K562 (cell line): Measurements from ENCODE around the gene MTG2. TPM values are rescaled to one million over a fixed set of nuclear protein-coding genes. Genes with fewer than 3 reads are reported as not detected.

Source experiments
- CCNT2 ChIP-seq: IDR thresholded peaks from 2 replicates; pipeline ENCODE4 v1.6.1; 2011; ENCODE audit warnings: borderline replicate concordance, low read depth, mild to moderate bottlenecking, moderate library complexity, mixed read lengths, low read length; ENCODE audit not compliant: insufficient read length; ENCODE audit errors: extremely low read depth
- E4F1 ChIP-seq: fragments of 250-450 bp; sonication (Bioruptor Pico); IDR thresholded peaks from 2 replicates; pipeline ENCODE4 v1.5.0; 2021; ENCODE audit warnings: mild to moderate bottlenecking, borderline replicate concordance
- HMG20B ChIP-seq: fragments of 250-450 bp; sonication (Bioruptor Pico); IDR thresholded peaks from 2 replicates; pipeline ENCODE4 v1.5.0; 2021; ENCODE audit warnings: mild to moderate bottlenecking
- MAZ ChIP-seq, 2 experiments: fragments of 450-650 bp in 1 of 2; sonication (generic) in 1 of 2; formaldehyde crosslinking; IDR thresholded peaks in 1 of 2; conservative IDR thresholded peaks in 1 of 2; 2 replicates each; pipeline versions ENCODE4 v1.4.0 to v1.5.0; 2020; ENCODE audit warnings: mild to moderate bottlenecking in 1 of 2, missing genetic modification reagents in 1 of 2
- NCOR1 ChIP-seq: fragments of 450-650 bp; IDR thresholded peaks from 2 replicates; pipeline ENCODE4 v1.6.1; 2016; ENCODE audit warnings: mild to moderate bottlenecking, moderate library complexity
- RFX1 ChIP-seq: fragments of 450-650 bp; IDR thresholded peaks from 2 replicates; pipeline ENCODE4 v1.6.1; 2016; ENCODE audit warnings: mild to moderate bottlenecking, moderate library complexity
- SMAD2 ChIP-seq: fragments of 150-350 bp; IDR thresholded peaks from 2 replicates; pipeline ENCODE4 v1.6.1; 2014; ENCODE audit warnings: low read depth, mild to moderate bottlenecking, low read length
- SRSF7 ChIP-seq: fragments of 200-400 bp; formaldehyde crosslinking; optimal IDR thresholded peaks from 2 replicates; pipeline ENCODE3; 2017; ENCODE audit warnings: mild to moderate bottlenecking, low read depth, low read length
- TEAD1 ChIP-seq, 2 experiments: fragments of 450-650 bp in 1 of 2; sonication (generic) in 1 of 2; formaldehyde crosslinking; IDR thresholded peaks; 2 replicates each; pipeline versions ENCODE4 v1.4.0 to v1.8.0; 2020 to 2022; ENCODE audit warnings: mild to moderate bottlenecking in 2 of 2, missing genetic modification reagents in 1 of 2
- USF2 ChIP-seq: sonication (generic); formaldehyde crosslinking; IDR thresholded peaks from 2 replicates; pipeline ENCODE4 v1.5.0; 2020; ENCODE audit warnings: missing genetic modification reagents
- XRCC3 ChIP-seq: fragments of 450-650 bp; IDR thresholded peaks from 2 replicates; pipeline ENCODE4 v1.6.1; 2017; ENCODE audit warnings: mild to moderate bottlenecking, moderate library complexity
- ZBTB33 ChIP-seq: sonication (generic); formaldehyde crosslinking; IDR thresholded peaks from 2 replicates; pipeline ENCODE4 v1.8.1; 2023; ENCODE audit warnings: mild to moderate bottlenecking, missing genetic modification reagents
- ZFP91 ChIP-seq: sonication (generic); formaldehyde crosslinking; IDR thresholded peaks from 2 replicates; pipeline ENCODE4 v1.8.0; 2022; ENCODE audit warnings: mild to moderate bottlenecking, missing genetic modification reagents
- ZNF609 ChIP-seq: sonication (generic); formaldehyde crosslinking; IDR thresholded peaks from 2 replicates; pipeline ENCODE4 v1.8.1; 2023; ENCODE audit warnings: missing genetic modification reagents, mild to moderate bottlenecking, borderline replicate concordance
- ZNF780A ChIP-seq: fragments of 250-450 bp; sonication (Bioruptor Pico); IDR thresholded peaks from 2 replicates; pipeline ENCODE4 v1.5.0; 2021; ENCODE audit warnings: mild to moderate bottlenecking
- polyA plus RNA-seq, 8 experiments: library from polyadenylated mRNA; depleted of rRNA in 4 of 8; stranded (reverse) in 5 of 8; unstranded in 3 of 8; fragments of >200 nt; fragmentation: Nextera tagmentation in 2 of 8; fragmentation: Illumina TruSeq in 1 of 8; extraction: Ambion mirVana in 2 of 8; extraction: Trizol in 1 of 8; gene quantifications; 2 replicates each; pipeline versions ENCODE4 v1.2.1 to v1.2.3, GENCODE V29; 2011 to 2014; ENCODE audit warnings: inconsistent platforms in 1 of 8, missing spikeins in 1 of 8
- total RNA-seq, 7 experiments: library from RNA; depleted of rRNA in 6 of 7; stranded (reverse); fragments of >200 nt in 6 of 7; fragmentation: Illumina TruSeq in 2 of 7; extraction: Trizol in 2 of 7; gene quantifications; 2 replicates each; pipeline versions ENCODE4 v1.2.1 to v1.2.3, GENCODE V29; 2011 to 2021; ENCODE audit warnings: low replicate concordance in 1 of 7

Gene MTG2
- total and polyA plus RNA-seq, 9 of the 15 experiments (the other 6 are each of a cell fraction or from before 2014, with no cell fraction given), result 8.7 to 67.5 (median 44.5) TPM

- no peak for TF ChIP-seq E4F1 (CRISPR knock-in tag)
- no peak for TF ChIP-seq CCNT2
- no peak for TF ChIP-seq HMG20B
- TF ChIP-seq ZBTB33 (CRISPR knock-in tag), result peak; percentile 77; the same call in 1 of the 2 replicates
- TF ChIP-seq RFX1, result peak; percentile 93
- no peak for TF ChIP-seq MAZ (CRISPR knock-in tag; conservative IDR thresholded peaks at IDR 0.05 in 1 of 2, IDR thresholded peaks at IDR 0.05 in 1 of 2)
- TF ChIP-seq USF2 (CRISPR knock-in tag), result peak; percentile 25; the same call in 1 of the 2 replicates
- TF ChIP-seq ZNF609 (CRISPR knock-in tag), result no peak
- TF ChIP-seq SRSF7, result no peak
- no peak for TF ChIP-seq ZFP91
- no peak for TF ChIP-seq SMAD2
- no peak for TF ChIP-seq NCOR1
- no peak for TF ChIP-seq ZNF780A
- TF ChIP-seq TEAD1 (CRISPR knock-in tag; IDR thresholded peaks at IDR 0.05), result no peak
- no peak for TF ChIP-seq XRCC3
Observed at GRCh38 chr20:62236766-62237513, 54.1 kb downstream of the MTG2 start (continued).
